Naive thymus-derived CD4-positive, alpha-beta T cell (primary cell): ENCODE measurements around the gene PRRX1. TPM values are rescaled to one million over a fixed set of nuclear protein-coding genes. Genes with fewer than 3 reads are reported as not detected.

ENCODE experiments used
- ATAC-seq: fragments of 150-1000 bp; cut with Tn5 transposase; 2 replicates; pipeline ENCODE4 v1.10.0; 2021; ENCODE audit warnings: mild to moderate bottlenecking, moderate library complexity
- CTCF ChIA-PET: fragments of 350-600 bp; sonication (Branson Sonifier 250); formaldehyde crosslinking; loops from one replicate; lab custom pipeline; 2021; ENCODE audit warnings: antibody characterized with exemption; lab: Charles Lee
- POLR2A ChIA-PET: fragments of 350-600 bp; sonication (Branson Sonifier 250); formaldehyde crosslinking; loops from one replicate; lab custom pipeline; 2021; ENCODE audit warnings: antibody characterized with exemption, inconsistent platforms; lab: Charles Lee
- DNase-seq, 9 donors: peaks; one replicate each; pipeline versions ENCODE4 v3.0.0 to v3.0.0-alpha.2; 2020 to 2022; ENCODE audit warnings: mixed read lengths in 1 of 9
- H3K27ac ChIP-seq: one replicate; pipeline ENCODE4 v1.7.0; 2013; ENCODE audit warnings: mild to moderate bottlenecking, low read depth, low read length, moderate library complexity
- H3K27me3 ChIP-seq, 2 donors: one replicate each; pipeline ENCODE4 v1.7.0; 2013; ENCODE audit warnings: low read length in 2 of 2, mild to moderate bottlenecking in 2 of 2, moderate library complexity in 2 of 2; ENCODE audit not compliant: control insufficient read depth in 2 of 2, insufficient read depth in 2 of 2
- H3K36me3 ChIP-seq, 3 experiments: 1 replicate in 2 of 3; 2 replicates in 1 of 3; pipeline ENCODE4 v1.7.0; 2013; ENCODE audit warnings: low read length in 3 of 3, mild to moderate bottlenecking in 3 of 3, moderate library complexity in 1 of 3; ENCODE audit not compliant: insufficient read depth in 3 of 3, control insufficient read depth in 2 of 3
- H3K4me1 ChIP-seq, 2 donors: one replicate each; pipeline ENCODE4 v1.7.0; 2013; ENCODE audit warnings: low read length in 2 of 2, mild to moderate bottlenecking in 2 of 2, moderate library complexity in 1 of 2; ENCODE audit not compliant: control insufficient read depth in 2 of 2, insufficient read depth in 2 of 2
- H3K4me3 ChIP-seq: 2 replicates; pipeline ENCODE4 v1.7.0; 2013; ENCODE audit warnings: mild to moderate bottlenecking, low read length
- H3K9me3 ChIP-seq, 3 experiments: 1 replicate in 2 of 3; 2 replicates in 1 of 3; pipeline ENCODE4 v1.7.0; 2013; ENCODE audit warnings: low read length in 3 of 3; ENCODE audit not compliant: control insufficient read depth in 2 of 3
- H3K27ac Mint-ChIP-seq, 9 donors: one replicate each; pipeline ENCODE4 v1.8.0; 2020 to 2022; ENCODE audit warnings: mixed read lengths in 9 of 9, mild to moderate bottlenecking in 8 of 9, moderate library complexity in 5 of 9, inconsistent platforms in 2 of 9
- H3K27me3 Mint-ChIP-seq, 5 donors: one replicate each; pipeline ENCODE4 v1.8.0; 2021 to 2022; ENCODE audit warnings: mixed read lengths in 5 of 5, mild to moderate bottlenecking in 1 of 5
- H3K36me3 Mint-ChIP-seq, 5 donors: one replicate each; pipeline ENCODE4 v1.8.0; 2020 to 2022; ENCODE audit warnings: mixed read lengths in 5 of 5, mild to moderate bottlenecking in 3 of 5, inconsistent platforms in 1 of 5
- H3K4me1 Mint-ChIP-seq, 7 donors: one replicate each; pipeline ENCODE4 v1.8.0; 2020 to 2022; ENCODE audit warnings: mixed read lengths in 7 of 7, mild to moderate bottlenecking in 3 of 7, inconsistent platforms in 1 of 7
- H3K4me3 Mint-ChIP-seq, 10 donors: one replicate each; pipeline ENCODE4 v1.8.0; 2020 to 2022; ENCODE audit warnings: mild to moderate bottlenecking in 10 of 10, mixed read lengths in 10 of 10, moderate library complexity in 6 of 10, inconsistent platforms in 2 of 10
- H3K9me3 Mint-ChIP-seq, 11 donors: one replicate each; pipeline ENCODE4 v1.8.0; 2020 to 2022; ENCODE audit warnings: mixed read lengths in 11 of 11, mild to moderate bottlenecking in 4 of 11, inconsistent platforms in 1 of 11, moderate library complexity in 1 of 11
- intact Hi-C, 2 donors: fragments of 100-400 bp; cut with micrococcal nuclease; formaldehyde crosslinking; loops; one replicate each; pipeline ENCODE4 v1.15.1; 2023
- polyA plus RNA-seq, 2 donors: library from polyadenylated mRNA; unstranded; fragments of 300-500 nt; fragmentation: Illumina TruSeq; gene quantifications; one replicate each; pipeline ENCODE4 v1.2.3, GENCODE V29; 2021
- total RNA-seq, 6 experiments: library from RNA in 5 of 6; stranded (reverse) in 5 of 6; gene quantifications; 1 replicate in 5 of 6; 2 replicates in 1 of 6; pipeline ENCODE4 v1.2.3 and lab custom pipeline; 2021 to 2026

PRRX1 gene
- total and polyA plus RNA-seq, 7 experiments from 2014 or later = not detected

GRCh38 chr1:170624146-170624545 lies 39.8 kb upstream of the PRRX1 start:
- Mint-ChIP-seq H3K27me3 (peaks cover 2 to 27% (median 10%) of the 10 kb centered on the region in 5 donors), H3K4me3 (no peak overlapping the region), H3K27ac (no peak overlapping the region), H3K9me3 (peaks cover 0 to 8% (median 0%) of the 10 kb centered on the region in 11 donors), H3K4me1 (no peaks in the 10 kb centered on the region), H3K36me3 (no peaks in the 10 kb centered on the region)
- no peak overlapping the region for H3K4me3 ChIP-seq
- ChIA-PET POLR2A (no interaction called here), CTCF (no interaction called here)
- intact Hi-C loops = no loop called here
- H3K9me3 ChIP-seq = no peaks in the 10 kb centered on the region
- H3K36me3 ChIP-seq = no peaks in the 10 kb centered on the region
- H3K27ac ChIP-seq = no peak overlapping the region
- no peaks in the 10 kb centered on the region for H3K4me1 ChIP-seq
- ATAC-seq = no peak
- H3K27me3 ChIP-seq = no peaks in the 10 kb centered on the region
- no peak for DNase-seq

DNA sequence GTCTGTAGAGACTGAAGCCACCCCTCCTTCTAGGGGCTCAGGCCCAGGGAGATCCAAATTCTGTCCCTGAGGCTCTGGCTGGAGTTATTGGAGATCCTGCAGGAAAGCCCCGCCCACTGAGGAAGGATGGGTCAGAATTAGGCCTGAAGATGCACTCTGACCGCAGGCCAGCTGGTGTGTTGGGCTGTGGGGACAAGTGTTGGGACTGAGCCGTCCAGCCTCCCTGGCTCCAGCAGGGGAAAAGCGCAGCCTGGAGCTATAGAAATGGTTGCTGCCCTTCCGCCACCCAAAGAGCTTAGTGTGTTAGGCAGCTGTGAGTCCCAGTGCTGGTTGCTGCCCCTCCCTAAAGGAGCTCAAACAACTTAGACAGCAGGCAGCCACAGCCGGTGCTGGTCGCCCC lies 33.0 kb upstream of the PRRX1 start:
- DNase-seq (no peak), ATAC-seq (no peak)
- H3K36me3 ChIP-seq = no peaks in the 10 kb centered on the region
- H3K4me3 ChIP-seq = no peak overlapping the region
- Mint-ChIP-seq H3K27ac (no peak overlapping the region), H3K4me1 (no peaks in the 10 kb centered on the region), H3K9me3 (peaks cover 0 to 8% (median 0%) of the 10 kb centered on the region in 11 donors), H3K4me3 (no peak overlapping the region), H3K36me3 (no peaks in the 10 kb centered on the region), H3K27me3 (peaks cover 0 to 41% (median 18%) of the 10 kb centered on the region in 5 donors)
- no peaks in the 10 kb centered on the region for H3K4me1 ChIP-seq
- intact Hi-C loops = no loop called here
- ChIA-PET POLR2A (no interaction called here), CTCF (no interaction called here)
- H3K27ac ChIP-seq = no peak overlapping the region
- H3K9me3 ChIP-seq = no peaks in the 10 kb centered on the region
- no peaks in the 10 kb centered on the region for H3K27me3 ChIP-seq

DNA sequence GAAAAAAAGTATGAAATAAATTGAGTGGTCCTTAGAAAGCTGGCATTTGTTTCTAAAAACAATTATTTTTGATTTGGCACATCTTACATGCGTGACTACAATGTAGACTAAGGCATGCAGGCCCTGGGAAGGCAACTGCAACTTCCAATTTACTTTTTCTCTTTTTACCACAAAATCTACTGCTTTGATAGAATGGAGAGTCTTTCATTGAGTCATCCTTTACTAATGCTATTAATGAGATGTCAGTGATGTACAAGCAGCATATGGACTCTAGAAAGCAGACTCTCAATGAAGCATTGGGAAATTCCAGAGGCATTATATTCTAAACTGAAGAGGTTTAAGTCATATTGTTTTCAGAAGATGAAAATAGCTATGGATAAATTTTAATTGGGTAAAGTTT lies 29.6 kb upstream of the PRRX1 start:
- ATAC-seq (no peak), DNase-seq (no peak)
- no peak overlapping the region for H3K27ac Mint-ChIP-seq
- Histone ChIP-seq H3K27me3 (no peaks in the 10 kb centered on the region), H3K4me3 (no peak overlapping the region), H3K27ac (no peak overlapping the region), H3K4me1 (no peaks in the 10 kb centered on the region), H3K9me3 (no peaks in the 10 kb centered on the region), H3K36me3 (no peaks in the 10 kb centered on the region)
- no peaks in the 10 kb centered on the region for H3K36me3 Mint-ChIP-seq
- POLR2A ChIA-PET = no interaction called here
- CTCF ChIA-PET = interaction anchor here (0.6 kb wide), 1 partner anchor 241 kb away, joined by 3 read pairs; no protein-coding TSS in a partner anchor
- no peaks in the 10 kb centered on the region for H3K4me1 Mint-ChIP-seq
- peaks cover 0 to 37% (median 17%) of the 10 kb centered on the region in 5 donors for H3K27me3 Mint-ChIP-seq
- H3K9me3 Mint-ChIP-seq = peaks cover 0 to 4% (median 0%) of the 10 kb centered on the region in 11 donors
- intact Hi-C loops = no loop called here
- no peak overlapping the region for H3K4me3 Mint-ChIP-seq

DNA sequence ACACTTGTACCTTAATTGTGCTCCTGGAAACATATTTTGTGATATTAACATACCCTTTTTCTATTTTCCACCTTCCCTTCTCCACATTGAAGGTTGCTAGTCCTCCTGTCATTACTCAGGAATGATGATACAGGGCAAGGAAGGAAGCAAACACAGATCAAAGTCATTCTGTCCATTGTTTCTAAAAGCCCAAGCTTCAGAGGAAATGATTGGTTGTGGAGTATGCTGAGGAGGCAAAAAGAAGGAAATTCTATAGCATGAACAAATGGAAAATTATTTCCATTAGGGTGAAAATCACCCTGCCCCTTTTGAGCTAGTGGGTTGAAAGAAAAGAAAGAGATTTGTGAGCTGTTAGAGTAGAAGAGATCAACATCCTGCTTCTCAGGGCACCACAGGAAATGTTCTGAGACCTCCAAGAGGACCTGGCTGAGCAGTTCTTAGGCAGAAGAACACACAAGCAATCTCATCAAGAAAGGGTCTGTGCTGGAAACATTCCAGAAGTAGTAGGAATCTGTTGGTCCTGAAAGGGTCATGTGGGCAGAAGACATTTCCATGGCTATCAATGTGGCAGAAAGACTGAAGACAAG lies 29.0 kb upstream of the PRRX1 start:
- no peaks in the 10 kb centered on the region for H3K36me3 ChIP-seq
- H3K4me3 ChIP-seq = no peak overlapping the region
- H3K9me3 ChIP-seq = no peaks in the 10 kb centered on the region
- Mint-ChIP-seq H3K36me3 (no peaks in the 10 kb centered on the region), H3K4me1 (no peaks in the 10 kb centered on the region), H3K27me3 (peaks cover 0 to 31% (median 16%) of the 10 kb centered on the region in 5 donors), H3K27ac (no peak overlapping the region), H3K9me3 (peaks cover 0 to 4% (median 0%) of the 10 kb centered on the region in 11 donors), H3K4me3 (no peak overlapping the region)
- H3K27me3 ChIP-seq = no peaks in the 10 kb centered on the region
- H3K27ac ChIP-seq = no peak overlapping the region
- no peak for ATAC-seq
- no peaks in the 10 kb centered on the region for H3K4me1 ChIP-seq
- ChIA-PET POLR2A (no interaction called here), CTCF (interaction anchor here (0.6 kb wide), 1 partner anchor 242 kb away, joined by 3 read pairs; no protein-coding TSS in a partner anchor)
- intact Hi-C loops = no loop called here
- no peak for DNase-seq

DNA sequence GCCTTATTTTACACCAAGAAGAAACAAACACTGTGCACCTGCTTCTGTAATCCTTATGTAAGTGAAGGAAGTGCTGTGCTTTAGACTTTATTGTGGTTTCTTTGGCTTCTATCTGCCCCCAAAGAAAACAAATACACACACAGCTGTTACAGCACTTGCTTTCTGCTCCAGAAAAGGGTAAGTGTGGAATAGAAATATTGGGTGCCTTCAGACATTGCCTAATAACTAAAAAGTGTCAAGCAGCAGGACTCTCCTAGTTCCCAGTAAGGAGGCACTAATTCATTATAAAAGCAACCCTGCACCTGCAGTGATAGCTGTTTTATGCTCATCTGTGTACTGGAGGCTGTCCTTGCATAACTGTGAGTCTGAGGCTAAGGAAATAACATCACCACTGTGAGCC lies 23.4 kb upstream of the PRRX1 start:
- Mint-ChIP-seq H3K27me3 (peaks cover 0 to 11% (median 4%) of the 10 kb centered on the region in 5 donors), H3K4me1 (no peaks in the 10 kb centered on the region), H3K4me3 (no peak overlapping the region), H3K27ac (no peak overlapping the region), H3K9me3 (peaks cover 0 to 4% (median 0%) of the 10 kb centered on the region in 11 donors), H3K36me3 (no peaks in the 10 kb centered on the region)
- DNase-seq = no peak
- Histone ChIP-seq H3K4me1 (no peaks in the 10 kb centered on the region), H3K9me3 (no peaks in the 10 kb centered on the region), H3K4me3 (no peak overlapping the region), H3K27ac (no peak overlapping the region), H3K27me3 (no peaks in the 10 kb centered on the region), H3K36me3 (no peaks in the 10 kb centered on the region)
- POLR2A ChIA-PET = no interaction called here
- intact Hi-C loops = no loop called here
- CTCF ChIA-PET = no interaction called here
- no peak for ATAC-seq

- ChIA-PET CTCF (no interaction called here), POLR2A (no interaction called here)
- Mint-ChIP-seq H3K27me3 (peaks cover 70 to 77% (median 72%) of the 10 kb centered on the region in 5 donors), H3K4me3 (no peak overlapping the region), H3K27ac (no peak overlapping the region), H3K36me3 (no peaks in the 10 kb centered on the region), H3K9me3 (peaks cover 0 to 7% (median 0%) of the 10 kb centered on the region in 11 donors), H3K4me1 (peaks cover 4 to 12% (median 5%) of the 10 kb centered on the region in 7 donors)
- no peaks in the 10 kb centered on the region for H3K9me3 ChIP-seq
- H3K27me3 ChIP-seq = peaks cover 3 to 11% of the 10 kb centered on the region in 2 donors
- no peak overlapping the region for H3K27ac ChIP-seq
- intact Hi-C loops = no loop called here
- no peak for DNase-seq
- H3K4me1 ChIP-seq = no peaks in the 10 kb centered on the region
- H3K36me3 ChIP-seq = no peaks in the 10 kb centered on the region
- no peak for ATAC-seq
- H3K4me3 ChIP-seq = no peak overlapping the region
Observed at GRCh38 chr1:170657275-170657853, 6.6 kb upstream of the PRRX1 start.
